Uterus (tissue), 4 donors: ENCODE data around the gene KLK3. TPM values are rescaled to one million over a fixed set of nuclear protein-coding genes. Genes with fewer than 3 reads are reported as not detected.

Experiments
- DNase-seq, 2 donors: peaks; one replicate each; pipeline ENCODE4 v3.0.0-alpha.2; 2019 to 2020
- H3K27ac ChIP-seq, 2 donors: fragments of 200-600 bp; sonication (generic); 1 replicate in 1 of 2; 2 replicates in 1 of 2; pipeline ENCODE4 v1.5.1; 2016 to 2018
- H3K27me3 ChIP-seq, 2 donors: fragments of 200-600 bp; sonication (generic); one replicate each; pipeline ENCODE4 v1.5.1; 2018 to 2019; ENCODE audit warnings: control low read depth in 1 of 2
- H3K36me3 ChIP-seq, 2 donors: fragments of 200-600 bp; sonication (generic); one replicate each; pipeline ENCODE4 v1.5.1; 2019; ENCODE audit warnings: control low read depth in 1 of 2
- H3K4me1 ChIP-seq, 2 donors: fragments of 200-600 bp; sonication (generic); one replicate each; pipeline ENCODE4 v1.5.1; 2018 to 2019; ENCODE audit warnings: control low read depth in 1 of 2
- H3K4me3 ChIP-seq, 2 donors: fragments of 200-600 bp; sonication (generic); 1 replicate in 1 of 2; 2 replicates in 1 of 2; pipeline ENCODE4 v1.5.1; 2018 to 2019; ENCODE audit warnings: mild to moderate bottlenecking in 1 of 2
- H3K9me3 ChIP-seq, 2 donors: fragments of 200-600 bp; sonication (generic); one replicate each; pipeline ENCODE4 v1.5.1; 2019; ENCODE audit warnings: control low read depth in 1 of 2
- POLR2A ChIP-seq, 2 donors: fragments of 450-650 bp; IDR thresholded peaks; one replicate each; pipeline ENCODE4 v1.6.1; 2016; ENCODE audit warnings: antibody characterized with exemption in 2 of 2, mild to moderate bottlenecking in 1 of 2, moderate library complexity in 1 of 2
- intact Hi-C: fragments of 100-400 bp; cut with DNase I; formaldehyde crosslinking; loops from one replicate; pipeline ENCODE4 v1.15.1; 2023; ENCODE audit warnings: low total_unique reads
- total RNA-seq, 4 donors: library from RNA; depleted of rRNA in 3 of 4; stranded (reverse); fragments of >200 nt in 3 of 4; gene quantifications; one replicate each; pipeline versions ENCODE4 v1.1.0 to v1.2.4, GENCODE V29; 2014 to 2023
- TF ChIP-seq, protein P1 (sequence below), 4 experiments: fragments of 200-600 bp in 2 of 4; fragments of 450-650 bp in 2 of 4; sonication (generic) in 2 of 4; IDR thresholded peaks; one replicate each; pipeline ENCODE4 v1.5.1; 2016 to 2019; ENCODE audit warnings: antibody characterized with exemption in 4 of 4, mild to moderate bottlenecking in 2 of 4, moderate library complexity in 1 of 4
- donor health status: DM: yes; HTN: yes; CAD: no.

KLK3 gene
- total RNA-seq, 4 donors from 2014 or later = 1.4 TPM; not detected in 3

DNA sequence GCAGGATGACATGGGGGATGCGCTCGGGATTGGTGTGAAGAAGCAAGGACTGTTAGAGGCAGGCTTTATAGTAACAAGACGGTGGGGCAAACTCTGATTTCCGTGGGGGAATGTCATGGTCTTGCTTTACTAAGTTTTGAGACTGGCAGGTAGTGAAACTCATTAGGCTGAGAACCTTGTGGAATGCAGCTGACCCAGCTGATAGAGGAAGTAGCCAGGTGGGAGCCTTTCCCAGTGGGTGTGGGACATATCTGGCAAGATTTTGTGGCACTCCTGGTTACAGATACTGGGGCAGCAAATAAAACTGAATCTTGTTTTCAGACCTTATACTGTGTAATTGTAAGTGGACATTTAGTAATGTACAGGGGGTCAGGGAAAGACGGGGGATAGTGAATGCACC, 25.5 kb downstream of the KLK3 start:
- no peak overlapping the region for H3K27ac ChIP-seq
- DNase-seq = no peak
- no peaks in the 10 kb centered on the region for H3K27me3 ChIP-seq
- intact Hi-C loops = no loop called here
- H3K4me3 ChIP-seq = no peak overlapping the region
- H3K4me1 ChIP-seq = no peaks in the 10 kb centered on the region
- no peaks in the 10 kb centered on the region for H3K9me3 ChIP-seq
- no peaks in the 10 kb centered on the region for H3K36me3 ChIP-seq
- TF ChIP-seq, protein P1, sequence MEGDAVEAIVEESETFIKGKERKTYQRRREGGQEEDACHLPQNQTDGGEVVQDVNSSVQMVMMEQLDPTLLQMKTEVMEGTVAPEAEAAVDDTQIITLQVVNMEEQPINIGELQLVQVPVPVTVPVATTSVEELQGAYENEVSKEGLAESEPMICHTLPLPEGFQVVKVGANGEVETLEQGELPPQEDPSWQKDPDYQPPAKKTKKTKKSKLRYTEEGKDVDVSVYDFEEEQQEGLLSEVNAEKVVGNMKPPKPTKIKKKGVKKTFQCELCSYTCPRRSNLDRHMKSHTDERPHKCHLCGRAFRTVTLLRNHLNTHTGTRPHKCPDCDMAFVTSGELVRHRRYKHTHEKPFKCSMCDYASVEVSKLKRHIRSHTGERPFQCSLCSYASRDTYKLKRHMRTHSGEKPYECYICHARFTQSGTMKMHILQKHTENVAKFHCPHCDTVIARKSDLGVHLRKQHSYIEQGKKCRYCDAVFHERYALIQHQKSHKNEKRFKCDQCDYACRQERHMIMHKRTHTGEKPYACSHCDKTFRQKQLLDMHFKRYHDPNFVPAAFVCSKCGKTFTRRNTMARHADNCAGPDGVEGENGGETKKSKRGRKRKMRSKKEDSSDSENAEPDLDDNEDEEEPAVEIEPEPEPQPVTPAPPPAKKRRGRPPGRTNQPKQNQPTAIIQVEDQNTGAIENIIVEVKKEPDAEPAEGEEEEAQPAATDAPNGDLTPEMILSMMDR (IDR thresholded peaks at IDR 0.05) = no peak
- no peak for TF ChIP-seq POLR2A (IDR thresholded peaks at IDR 0.05)

DNA sequence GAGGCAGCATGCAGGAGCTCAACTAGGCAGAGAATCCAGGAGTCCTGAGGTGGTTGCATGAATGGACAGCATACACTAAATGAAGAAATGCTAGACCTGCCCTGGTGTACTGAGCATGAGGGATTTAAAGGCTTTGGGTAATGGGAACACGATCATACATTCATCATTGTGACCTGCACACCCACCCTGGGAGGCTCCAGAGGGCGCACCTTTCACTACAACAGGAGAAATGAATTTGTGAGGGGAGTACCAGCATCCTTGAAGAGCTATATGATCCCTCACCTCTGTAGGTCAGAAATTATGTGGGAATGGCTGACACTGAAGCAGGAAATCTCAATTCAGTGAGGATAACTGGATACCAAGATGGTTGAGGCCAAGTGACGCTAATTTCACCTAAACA, 27.5 kb downstream of the KLK3 start:
- no peak for TF ChIP-seq POLR2A (IDR thresholded peaks at IDR 0.05)
- Histone ChIP-seq H3K36me3 (no peaks in the 10 kb centered on the region), H3K9me3 (no peaks in the 10 kb centered on the region), H3K4me1 (no peaks in the 10 kb centered on the region), H3K27ac (no peak overlapping the region), H3K4me3 (no peak overlapping the region), H3K27me3 (no peaks in the 10 kb centered on the region)
- intact Hi-C loops = no loop called here
- DNase-seq = no peak

DNA sequence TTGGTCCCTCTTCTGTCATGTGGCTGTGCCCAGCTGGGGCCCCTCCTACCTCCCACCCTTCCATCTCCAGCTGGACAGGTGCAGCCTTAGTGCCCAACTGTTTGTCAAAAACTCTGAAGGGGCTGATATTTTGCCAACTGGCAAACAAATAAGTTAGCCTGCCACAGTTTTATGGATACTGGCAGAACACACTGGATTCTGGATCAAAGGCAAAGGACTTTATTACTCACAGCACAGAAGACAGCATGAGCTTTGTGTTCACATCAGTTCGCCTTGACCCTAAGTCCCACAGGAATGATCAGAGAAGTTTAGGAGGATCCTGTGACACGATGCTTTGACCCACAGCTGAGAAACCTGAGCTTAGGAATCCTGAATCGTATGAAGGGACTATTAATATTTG, 34.9 kb downstream of the KLK3 start:
- intact Hi-C loops = no loop called here
- no peak for DNase-seq
- Histone ChIP-seq H3K27me3 (no peaks in the 10 kb centered on the region), H3K27ac (no peak overlapping the region), H3K36me3 (no peaks in the 10 kb centered on the region), H3K9me3 (no peaks in the 10 kb centered on the region), H3K4me1 (no peaks in the 10 kb centered on the region), H3K4me3 (no peak overlapping the region)
- no peak for TF ChIP-seq POLR2A (IDR thresholded peaks at IDR 0.05)
- TF ChIP-seq, protein P1 (IDR thresholded peaks at IDR 0.05) = no peak

DNA sequence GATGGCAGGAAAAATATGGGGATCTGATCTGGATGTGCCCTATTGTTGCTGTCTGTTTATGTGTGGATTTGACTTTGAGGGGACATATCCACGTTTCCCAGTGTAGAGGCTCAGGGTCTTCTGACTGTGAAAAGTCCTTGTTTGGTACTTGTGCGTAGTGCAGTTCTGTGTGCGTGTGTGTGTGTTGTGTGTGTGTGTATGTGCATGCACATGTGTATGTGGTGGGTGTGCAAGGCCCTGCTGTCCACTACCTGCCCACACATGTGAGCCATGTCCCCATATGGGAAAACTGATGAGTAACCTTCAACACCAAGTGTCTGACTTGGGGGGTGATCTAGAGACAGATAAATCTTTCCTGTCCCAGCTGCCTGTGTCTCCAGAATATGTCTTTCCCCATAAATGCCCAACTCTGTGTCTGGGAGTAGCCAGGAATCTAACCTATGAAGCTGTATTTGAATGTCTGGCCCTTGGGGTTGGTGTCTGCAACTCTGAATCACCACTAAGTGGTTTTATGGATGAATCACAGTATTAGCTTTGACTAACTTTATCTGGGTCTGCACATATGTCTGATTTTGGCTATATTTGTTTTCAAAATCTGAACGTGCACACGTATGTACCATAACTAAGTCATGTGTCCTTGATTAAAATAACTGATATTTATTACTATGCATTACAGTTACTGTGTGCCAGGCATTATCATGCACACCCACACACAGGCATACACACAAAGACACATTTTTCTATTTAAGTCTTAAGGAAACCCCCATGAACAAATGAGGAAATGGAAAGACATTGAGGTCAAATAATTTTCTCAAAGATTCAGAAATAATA, 35.9 kb downstream of the KLK3 start:
- intact Hi-C loops = no loop called here
- no peaks in the 10 kb centered on the region for H3K27me3 ChIP-seq

DNA sequence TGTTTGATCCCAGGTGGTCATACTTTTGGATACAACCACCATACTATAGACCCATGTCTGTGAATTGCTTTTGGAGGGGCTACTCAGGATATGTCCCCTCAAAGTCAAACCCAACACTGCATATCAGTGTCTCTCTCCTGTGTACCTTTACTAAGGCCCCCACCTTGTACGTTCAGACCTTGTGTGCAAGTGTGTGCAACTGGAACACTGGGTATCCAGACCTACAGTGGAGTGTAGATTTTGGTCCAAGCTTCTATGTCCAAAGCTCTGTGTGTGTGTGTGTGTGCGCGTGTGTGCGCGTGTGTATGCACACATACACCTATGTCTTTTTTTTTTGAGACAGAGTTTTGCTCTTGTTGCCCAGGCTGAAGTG, 36.5 kb downstream of the KLK3 start:
- Histone ChIP-seq H3K36me3 (no peaks in the 10 kb centered on the region), H3K4me1 (no peaks in the 10 kb centered on the region), H3K9me3 (no peaks in the 10 kb centered on the region), H3K27ac (no peak overlapping the region), H3K27me3 (no peaks in the 10 kb centered on the region), H3K4me3 (no peak overlapping the region)
- no peak for TF ChIP-seq POLR2A (IDR thresholded peaks at IDR 0.05)
- TF ChIP-seq, protein P1 (IDR thresholded peaks at IDR 0.05) = no peak
- DNase-seq = no peak
- intact Hi-C loops = no loop called here

More for the DNA sequence above, 35.9 kb downstream of the KLK3 start:
- Histone ChIP-seq H3K9me3 (no peaks in the 10 kb centered on the region), H3K4me3 (no peak overlapping the region), H3K4me1 (no peaks in the 10 kb centered on the region), H3K36me3 (no peaks in the 10 kb centered on the region), H3K27ac (no peak overlapping the region)
- no peak for DNase-seq
- no peak for TF ChIP-seq POLR2A (IDR thresholded peaks at IDR 0.05)

DNA sequence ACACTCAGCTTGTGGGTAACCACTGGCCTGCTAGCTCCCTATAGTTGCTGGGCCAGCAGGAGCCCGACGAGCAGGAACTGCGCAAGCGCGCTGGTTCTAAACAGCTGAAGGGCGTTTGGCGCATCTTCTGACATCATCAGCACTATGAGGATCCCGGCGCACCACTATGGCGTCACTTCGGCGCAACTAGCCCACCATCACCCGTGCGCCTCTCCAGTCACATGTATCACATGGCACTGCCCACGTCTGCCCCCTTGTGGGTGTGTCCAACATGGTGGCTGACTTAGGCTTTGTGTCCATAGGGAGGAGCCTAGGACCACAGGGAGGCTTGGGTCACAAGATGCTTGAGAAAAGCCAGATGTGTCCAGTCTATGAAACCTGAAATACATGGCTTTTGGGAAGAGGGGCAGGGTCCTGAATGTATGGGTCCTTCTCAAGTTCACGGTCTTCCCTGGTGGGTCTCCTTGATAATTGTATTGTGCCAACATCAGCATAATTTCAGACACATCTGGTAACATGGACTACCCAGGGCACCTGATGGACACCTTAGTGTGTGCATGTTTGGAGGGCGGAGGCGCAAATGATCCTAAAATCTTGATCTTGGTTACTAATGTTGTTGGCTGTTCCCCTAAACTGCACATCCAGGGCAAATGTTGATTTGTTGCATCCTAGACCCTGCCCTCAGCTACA, 38.5 kb downstream of the KLK3 start:
- no peaks in the 10 kb centered on the region for H3K27me3 ChIP-seq
- H3K27ac ChIP-seq = no peak overlapping the region
- TF ChIP-seq, protein P1 (IDR thresholded peaks at IDR 0.05) = no peak
- no peak for TF ChIP-seq POLR2A (IDR thresholded peaks at IDR 0.05)
- no peaks in the 10 kb centered on the region for H3K9me3 ChIP-seq
- no peaks in the 10 kb centered on the region for H3K4me1 ChIP-seq
- H3K36me3 ChIP-seq = no peaks in the 10 kb centered on the region
- intact Hi-C loops = no loop called here
- H3K4me3 ChIP-seq = no peak overlapping the region
- no peak for DNase-seq
